HG02678 (cell line): Measurements from ENCODE around the gene ITM2B.
"Not testable (repeated sequence)": the region's sequence is repeated elsewhere in the genome, so short reads cannot be mapped to it uniquely, and the experiment has no call there.

Source experiments
- ATAC-seq: cut with Tn5 transposase; IDR thresholded peaks from one replicate; pipeline ENCODE4 v1.9.1; 2021; ENCODE audit warnings: mild to moderate bottlenecking, moderate library complexity; ENCODE audit not compliant: unreplicated experiment

ITM2B gene

DNA sequence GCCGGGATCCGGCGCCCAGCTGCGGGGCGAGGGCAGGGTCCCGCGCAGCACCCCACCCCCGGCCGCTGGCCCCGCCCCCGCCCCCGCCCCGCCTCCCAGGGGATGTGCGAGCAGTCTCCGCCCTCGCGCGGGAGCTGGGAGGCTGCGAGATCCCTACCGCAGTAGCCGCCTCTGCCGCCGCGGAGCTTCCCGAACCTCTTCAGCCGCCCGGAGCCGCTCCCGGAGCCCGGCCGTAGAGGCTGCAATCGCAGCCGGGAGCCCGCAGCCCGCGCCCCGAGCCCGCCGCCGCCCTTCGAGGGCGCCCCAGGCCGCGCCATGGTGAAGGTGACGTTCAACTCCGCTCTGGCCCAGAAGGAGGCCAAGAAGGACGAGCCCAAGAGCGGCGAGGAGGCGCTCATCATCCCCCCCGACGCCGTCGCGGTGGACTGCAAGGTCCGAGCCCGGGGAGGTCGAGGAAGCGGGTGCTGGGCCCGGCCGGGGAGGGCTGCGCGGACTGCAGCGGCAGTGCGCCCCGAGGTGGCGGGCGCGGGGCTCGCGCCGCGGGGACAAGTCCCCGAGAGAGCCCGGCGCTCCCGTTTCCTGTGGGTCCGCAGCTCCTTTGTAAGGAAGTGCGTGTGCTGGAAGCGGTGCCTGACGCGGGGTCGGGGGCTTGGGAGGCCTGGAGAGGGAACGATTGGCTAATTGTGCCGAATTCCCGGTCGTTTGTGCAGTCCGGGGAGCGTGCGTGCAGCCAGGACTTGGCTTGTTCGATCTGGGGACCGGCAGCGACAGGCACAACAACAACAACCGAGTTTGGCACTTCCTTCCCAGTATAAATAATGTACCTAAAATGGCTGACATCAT, at the start of gene ITM2B:
ITM2B (plus strand) TSS at position 161 of the 843 bp plus-strand sequence; CDS start at position 316, 155 bp downstream.
- ATAC-seq, result peak; percentile 58

DNA sequence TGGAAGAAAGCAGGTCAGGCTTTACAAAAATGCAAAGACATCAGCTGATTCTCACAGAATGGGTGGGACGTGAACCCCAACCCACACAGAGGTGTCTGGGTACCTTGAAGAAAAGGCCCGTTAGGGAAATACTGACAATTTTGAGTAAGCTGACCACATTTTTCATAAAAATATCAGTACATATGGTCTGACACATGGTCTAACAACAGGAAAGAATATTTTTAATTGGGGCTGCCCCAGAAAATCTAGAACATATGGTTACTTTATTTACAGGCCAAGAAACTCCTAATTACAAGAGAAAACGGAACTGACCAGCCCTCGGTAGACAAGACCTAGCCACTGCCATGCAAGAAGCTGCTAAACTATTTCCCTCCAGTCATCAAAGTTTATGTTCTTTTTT, 48.7 kb upstream of the ITM2B start:
- peak; percentile 51 for ATAC-seq

DNA sequence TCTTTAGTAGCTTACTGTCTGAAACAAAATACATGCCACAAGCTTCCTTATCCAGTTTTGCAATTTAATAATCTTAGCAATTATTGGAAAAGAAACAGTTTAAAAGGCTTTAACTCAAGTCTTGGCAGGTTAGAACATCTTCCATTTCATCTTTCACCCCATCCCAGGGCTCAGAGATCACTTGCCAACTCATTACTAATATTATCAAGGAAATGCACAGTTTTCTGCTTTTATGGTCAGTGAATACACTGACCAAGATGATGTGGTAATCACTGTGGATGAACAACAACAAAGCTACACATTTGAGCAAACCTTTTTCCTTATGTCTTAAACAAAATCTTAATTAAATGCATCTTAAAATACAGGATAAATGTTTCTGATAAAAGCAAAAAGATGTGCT, 48.0 kb upstream of the ITM2B start:
- no peak for ATAC-seq

DNA sequence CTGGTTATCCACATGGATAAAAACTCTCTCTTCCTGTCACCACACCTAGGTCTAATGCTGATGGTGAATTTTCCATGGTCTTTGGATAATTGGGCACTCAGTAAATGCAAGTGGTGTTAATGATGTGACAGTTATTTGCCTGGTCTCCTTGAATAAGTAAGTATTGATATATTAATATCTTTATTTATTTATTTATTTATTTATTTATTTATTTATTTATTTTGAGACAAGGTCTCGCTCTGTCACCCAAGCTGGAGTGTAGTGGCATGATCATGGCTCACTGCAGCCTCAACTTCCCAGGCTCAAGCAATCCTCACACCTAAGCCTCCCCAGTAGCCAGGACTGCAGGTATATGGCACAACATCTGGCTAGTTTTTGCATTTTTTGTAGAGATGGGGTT, 46.3 kb upstream of the ITM2B start:
- ATAC-seq, result no peak

DNA sequence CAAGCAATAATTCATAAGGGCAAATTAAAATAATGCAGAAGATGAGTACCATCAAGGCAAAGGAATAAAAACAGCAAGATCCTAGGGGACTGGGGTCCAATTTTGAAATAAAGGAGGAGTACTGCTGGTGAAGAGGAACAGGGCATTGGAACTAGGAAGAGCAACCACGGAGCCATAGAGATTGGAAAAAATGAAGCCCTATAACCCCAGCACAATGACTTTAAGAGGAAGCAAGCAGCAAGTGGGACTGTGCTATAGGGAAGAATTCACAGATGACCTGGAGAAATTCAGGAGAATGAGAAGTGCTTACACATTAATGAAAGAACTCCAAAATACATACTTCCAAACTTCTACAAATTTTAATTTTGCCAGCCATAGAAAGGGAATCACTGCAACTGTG, 44.9 kb upstream of the ITM2B start:
- ATAC-seq, result no peak

DNA sequence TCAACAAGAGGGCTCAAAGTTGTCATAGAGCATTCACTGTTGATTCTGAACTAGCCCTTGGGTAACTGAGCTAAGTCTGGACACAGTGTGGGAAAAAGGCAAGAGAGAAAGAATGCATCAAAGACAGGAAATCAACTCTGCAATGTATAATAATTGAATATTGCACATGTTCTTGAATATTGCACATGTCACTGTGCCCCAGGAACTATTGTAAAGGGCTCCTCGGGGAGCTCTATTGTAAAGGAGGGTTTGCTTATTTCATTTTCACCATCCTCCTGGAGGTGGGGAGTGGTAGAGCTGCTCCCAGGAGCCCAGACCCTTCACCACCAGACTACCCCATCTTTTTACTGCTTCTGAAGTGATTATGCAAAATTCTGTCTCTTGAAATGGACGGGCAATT, 44.4 kb upstream of the ITM2B start:
- no peak for ATAC-seq

DNA sequence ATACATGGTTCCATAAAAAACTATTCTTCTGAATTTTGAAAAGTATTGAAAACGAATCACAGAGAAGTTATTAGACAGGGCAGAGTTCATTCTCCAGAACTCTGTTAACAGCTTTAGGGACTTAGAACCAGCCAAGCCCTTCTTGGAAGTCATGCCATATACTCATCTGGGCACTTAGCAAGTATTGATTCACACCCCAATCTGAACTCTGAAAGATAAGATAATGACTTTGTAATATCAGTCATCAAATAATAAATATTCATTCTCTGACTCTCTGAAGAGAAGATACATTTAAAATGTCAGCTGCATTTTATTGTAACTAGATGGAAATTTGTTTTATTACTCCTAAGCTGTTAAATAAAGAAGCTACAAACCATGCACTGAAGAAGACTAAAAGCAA, 43.8 kb upstream of the ITM2B start:
- ATAC-seq, result no peak

DNA sequence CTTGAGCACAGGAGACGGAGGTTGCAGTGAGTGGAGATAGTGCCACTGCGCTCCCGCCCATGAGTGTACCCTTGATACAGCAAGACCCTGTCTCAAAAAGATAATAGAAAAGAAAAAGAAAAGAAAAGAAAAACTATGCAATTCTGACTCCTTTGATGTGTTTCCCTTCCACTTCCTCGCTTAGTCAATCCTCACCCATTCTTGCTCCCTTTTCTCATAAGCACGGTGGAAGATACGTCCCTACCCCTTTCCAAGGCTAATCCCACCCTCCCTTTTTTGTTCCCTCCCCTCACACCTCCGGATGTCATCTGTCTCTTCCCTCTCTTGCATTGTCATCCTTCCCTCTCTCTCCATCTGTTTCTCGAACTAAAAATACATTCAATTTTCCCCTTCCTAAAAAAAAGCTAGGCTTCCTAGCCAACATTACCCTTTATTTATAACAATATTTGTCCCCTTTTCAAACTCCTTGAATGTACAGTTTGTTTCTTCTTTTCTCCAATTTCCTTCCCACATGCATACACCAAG, 40.5 kb upstream of the ITM2B start:
- no peak for ATAC-seq

DNA sequence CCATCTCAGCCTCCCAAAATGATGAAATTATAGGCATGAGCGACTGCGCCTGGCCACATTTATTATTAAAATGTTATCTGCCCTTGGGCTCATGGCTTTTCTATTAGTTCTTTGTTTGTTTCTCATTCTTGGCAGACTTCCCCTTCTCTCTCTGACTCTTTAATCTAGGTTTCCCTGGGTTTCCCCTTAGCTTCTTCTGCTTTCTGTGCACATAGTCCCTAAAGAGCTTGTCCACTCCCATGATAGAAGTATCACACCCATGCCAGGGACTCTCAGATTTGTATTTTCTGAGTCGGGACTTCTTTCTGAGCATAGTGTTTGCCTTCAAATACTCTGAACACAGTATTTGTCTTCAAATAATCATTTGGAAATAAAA, 38.6 kb upstream of the ITM2B start:
- ATAC-seq, result peak; percentile 87

DNA sequence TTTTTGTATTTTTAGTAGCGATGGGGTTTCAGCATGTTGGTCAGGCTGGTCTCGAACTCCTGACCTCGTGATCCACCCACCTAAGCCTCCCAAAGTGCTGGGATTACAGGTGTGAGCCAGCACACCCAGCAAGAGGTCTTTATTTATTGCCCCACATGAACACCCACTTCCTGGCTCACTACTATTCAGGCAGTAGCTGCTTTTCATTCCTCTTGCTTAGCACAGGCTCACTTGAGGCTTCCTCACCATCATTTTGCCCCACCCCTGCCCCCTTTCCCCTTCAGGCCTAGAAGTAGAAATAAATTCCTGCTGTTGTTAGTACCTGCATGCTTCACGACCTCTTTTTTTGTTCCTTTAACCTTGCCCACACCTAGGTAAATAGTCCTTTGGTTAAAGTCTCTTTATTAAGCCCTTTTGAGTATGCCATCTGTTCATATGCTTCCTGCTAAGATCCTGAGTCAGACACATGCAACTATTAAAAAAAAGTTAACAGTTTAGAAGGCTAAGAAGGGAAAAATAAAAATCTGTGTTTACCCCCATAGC, 33.5 kb upstream of the ITM2B start:
- ATAC-seq, result no peak

DNA sequence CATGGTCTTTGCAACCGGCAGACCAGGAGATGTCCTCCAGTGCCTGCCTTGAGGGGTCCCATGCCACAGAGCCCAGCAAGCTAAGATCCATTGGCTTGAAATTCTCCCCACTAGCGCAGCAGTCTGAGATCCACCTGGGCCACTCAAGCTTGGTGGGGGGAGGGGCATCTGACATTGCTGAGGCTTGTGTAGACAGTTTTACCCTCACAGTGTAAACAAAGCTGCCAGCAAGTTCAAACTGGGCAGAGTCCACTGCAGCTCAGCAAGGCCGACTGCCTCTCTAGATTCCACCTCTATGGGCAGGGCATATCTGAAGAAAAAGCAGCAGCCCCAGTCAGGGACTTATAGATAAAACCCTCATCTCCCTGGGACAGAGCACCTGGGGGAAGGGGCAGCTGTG, 32.0 kb upstream of the ITM2B start:
- ATAC-seq, result no peak

DNA sequence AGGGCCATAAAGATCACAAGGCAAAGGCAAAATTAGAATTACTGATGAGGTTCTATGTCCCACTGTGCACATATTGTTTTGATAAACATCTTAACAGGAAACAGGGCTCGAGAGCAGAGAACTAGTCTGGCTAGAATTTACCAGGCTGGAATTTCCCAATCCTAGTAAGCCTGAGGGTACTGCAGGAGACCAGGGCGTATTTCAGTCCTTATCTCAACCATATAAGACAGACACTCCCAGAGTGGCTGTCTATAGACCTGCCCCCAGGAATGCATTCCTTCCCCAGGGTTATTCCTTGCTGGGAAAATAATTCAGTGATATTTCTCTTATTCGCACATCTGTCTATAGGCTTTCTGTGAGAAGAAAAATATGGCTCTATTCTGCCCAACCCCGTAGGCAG, 25.8 kb upstream of the ITM2B start:
- not testable (repeated sequence) for ATAC-seq

DNA sequence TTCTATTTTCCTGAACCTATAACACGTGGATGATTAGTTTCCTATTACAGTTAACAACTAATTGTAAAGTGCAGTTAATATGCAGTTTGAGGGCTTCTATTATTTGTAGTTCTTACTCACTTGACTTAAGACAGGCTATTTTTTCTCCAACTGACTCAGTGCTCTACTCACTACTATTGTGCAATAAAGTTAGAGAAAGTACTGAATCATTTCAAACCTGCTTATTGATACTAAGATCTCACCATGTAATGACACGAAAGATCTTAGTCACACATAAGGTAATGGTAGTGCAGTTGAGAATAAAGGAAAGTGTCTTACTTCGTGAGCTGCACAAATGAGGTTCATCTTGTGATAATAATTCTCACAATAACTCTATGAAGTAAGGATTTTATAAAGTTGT, 22.8 kb upstream of the ITM2B start:
- ATAC-seq, result no peak

DNA sequence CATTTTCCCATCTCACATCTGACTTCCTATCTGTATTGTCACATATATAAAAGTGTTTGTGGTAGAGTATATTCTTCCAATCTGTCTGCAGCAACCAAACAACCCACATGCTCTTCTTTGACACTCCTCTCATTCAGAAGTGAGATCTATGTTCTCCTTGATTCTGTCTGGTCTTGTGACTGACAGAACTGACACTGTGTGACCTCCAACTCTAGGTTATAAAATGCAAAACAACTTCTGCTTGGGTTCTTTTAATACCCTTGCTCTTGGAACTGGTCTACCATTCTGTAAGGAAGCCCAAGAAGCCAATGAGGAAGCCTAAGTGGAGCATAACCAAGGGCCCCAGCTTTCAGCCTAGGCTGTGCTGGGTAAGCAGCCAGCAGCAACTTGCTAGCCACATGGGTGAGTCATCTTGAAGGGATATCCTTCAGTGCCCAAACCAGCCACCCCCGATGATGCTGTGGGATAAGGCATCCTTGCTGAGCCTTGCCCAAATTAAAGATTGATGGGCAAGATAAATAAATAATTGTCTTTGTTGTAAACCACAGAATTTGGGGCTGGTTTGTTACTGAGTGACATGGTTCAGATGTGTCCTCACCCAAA, 18.4 kb upstream of the ITM2B start:
- ATAC-seq, result no peak

DNA sequence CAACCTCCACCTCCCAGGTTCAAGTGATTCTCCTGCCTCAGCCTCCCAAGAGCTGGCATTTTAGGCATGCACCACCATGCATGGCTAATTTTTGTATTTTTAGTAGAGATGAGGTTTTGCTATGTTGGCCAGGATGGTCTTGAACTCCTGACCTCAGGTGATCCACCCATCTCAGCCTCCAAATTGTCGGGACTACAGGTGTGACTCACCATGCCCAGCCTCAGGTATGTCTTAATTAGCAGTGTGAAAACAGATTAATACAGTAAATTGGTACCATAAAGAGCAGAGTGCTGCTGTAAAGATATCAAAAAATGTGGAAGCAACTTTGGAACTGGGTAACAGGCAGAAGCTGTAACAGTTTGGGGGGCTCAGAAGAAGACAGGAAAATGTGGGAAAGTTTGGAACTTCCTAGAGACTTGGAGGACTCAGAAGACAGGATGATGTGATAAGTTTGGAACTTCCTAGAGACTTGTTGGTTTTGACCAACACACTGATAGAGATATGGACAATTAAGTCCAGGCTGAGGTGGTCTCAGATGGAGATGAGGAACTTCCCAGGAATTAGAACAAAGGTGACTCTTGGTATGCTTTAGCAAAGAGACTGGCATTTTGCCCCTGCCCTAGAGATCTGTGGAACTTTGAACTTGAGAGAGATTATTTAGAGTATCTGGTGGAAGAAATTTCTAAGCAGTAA, 17.3 kb upstream of the ITM2B start:
- not testable (repeated sequence) for ATAC-seq

DNA sequence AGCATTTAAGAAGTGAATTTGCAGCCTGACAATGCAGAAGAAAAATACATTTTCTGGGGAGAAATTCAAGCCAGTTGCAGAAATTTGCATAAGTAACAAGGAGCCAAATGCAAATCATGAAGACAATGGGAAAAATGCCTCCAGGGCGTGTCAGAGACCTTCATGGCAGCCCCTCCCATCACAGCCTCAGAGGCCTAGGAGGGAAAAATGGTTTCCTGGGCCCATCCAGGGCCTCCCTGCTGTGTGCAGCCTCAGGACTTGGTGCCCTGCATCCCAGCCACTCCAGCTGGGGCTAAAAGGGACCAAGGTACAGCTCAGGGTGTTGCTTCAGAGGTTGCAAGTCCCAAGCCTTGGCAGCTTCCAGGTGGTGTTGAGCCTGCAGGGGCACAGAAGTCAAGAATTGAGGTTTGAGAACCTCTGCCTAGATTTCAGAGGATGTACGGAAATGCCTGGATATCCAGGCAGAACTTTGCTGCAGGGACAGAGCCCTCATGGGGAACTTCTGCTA, 16.7 kb upstream of the ITM2B start:
- no peak for ATAC-seq

DNA sequence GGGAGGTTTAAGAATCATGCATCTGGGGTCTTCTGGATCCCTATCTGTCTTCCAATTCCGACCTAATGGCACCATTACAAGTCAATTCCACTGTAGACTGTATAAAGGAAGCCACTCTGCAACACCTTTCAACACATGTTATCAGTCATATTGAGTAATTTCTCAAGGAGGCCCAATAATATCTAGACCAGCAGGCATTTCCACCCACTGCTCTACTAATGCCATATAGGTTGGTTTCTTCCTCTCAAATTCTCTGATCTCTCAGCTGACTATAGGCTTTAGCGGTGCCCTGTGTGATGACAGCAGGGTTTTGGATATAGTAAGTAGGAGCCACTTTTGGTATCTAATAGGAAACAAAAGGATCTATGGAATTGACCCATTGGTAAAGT, 12.4 kb upstream of the ITM2B start:
- ATAC-seq, result no peak

DNA sequence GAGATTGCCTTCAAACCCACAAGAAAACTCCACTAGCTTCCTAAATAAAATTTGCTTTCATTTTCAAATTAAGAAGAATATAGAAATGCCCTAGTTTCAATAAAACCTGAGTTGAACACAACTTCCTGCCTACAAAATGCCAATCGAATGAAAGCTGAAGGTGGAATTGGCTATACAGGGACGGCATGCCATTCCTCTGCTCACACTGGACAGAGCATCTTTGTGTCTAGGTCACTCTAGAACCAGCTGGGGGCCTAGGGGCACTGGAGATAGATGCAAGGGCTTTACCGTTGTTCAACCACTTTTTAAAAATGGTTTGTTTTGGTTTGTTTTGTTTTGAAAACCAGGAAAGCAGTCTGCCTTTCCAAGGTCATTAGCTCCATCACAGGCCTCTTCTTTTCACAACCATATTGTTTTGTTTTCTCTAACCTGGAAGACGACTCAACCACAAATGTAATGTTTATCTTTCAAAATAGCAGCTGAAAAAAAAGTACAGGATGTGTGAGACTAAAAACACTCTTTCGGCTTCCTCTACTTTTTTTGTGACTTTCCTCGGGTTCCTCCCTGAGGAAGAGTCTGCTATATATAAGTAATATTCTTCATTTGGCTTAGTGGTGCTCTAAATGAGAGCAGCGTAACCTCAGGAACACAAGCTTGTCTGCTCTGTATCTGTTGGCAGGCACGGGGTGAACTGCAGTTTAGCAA, 11.9 kb upstream of the ITM2B start:
- no peak for ATAC-seq

DNA sequence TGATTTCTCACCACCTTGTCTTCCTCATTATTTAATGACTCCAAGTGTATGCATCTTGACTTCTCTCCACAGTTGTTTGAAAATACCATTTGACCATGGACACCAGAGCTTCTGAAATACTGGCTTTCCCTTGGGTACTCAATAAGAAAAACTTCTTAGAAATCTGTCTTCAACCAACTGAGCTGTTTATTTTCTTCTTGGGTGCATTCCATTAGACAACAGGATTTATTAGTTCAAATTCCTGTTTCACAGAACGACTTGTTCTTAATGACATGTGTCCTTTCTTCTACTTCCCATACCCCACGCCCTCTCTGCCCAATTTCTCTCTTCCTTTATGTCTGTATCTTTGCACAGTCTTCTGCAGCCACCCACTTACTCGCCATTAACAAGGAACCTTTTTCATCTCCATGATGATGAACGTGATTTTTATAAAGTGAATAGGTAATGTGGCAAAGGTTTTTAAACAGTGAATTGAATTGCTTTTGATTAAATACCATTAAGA, 11.3 kb upstream of the ITM2B start:
- ATAC-seq, result no peak
